K562 (cell line): ENCODE data around the gene EGFL7. TPM values are rescaled to one million over a fixed set of nuclear protein-coding genes. Genes with fewer than 3 reads are reported as not detected.

Experiments
- ARID2 ChIP-seq: fragments of 450-650 bp; IDR thresholded peaks from 2 replicates; pipeline ENCODE4 v1.6.1; 2017; ENCODE audit warnings: antibody characterized with exemption, mild to moderate bottlenecking
- BDP1 ChIP-seq: IDR thresholded peaks from 3 replicates; pipeline ENCODE4 v1.6.1; 2011; ENCODE audit not compliant: insufficient read length, insufficient read depth
- BHLHE40 ChIP-seq: IDR thresholded peaks from 2 replicates; pipeline ENCODE4 v1.6.1; 2011; ENCODE audit warnings: low read length, improper control_type of control experiment
- GATAD2A ChIP-seq: fragments of 450-650 bp; IDR thresholded peaks from 2 replicates; pipeline ENCODE4 v1.6.1; 2017
- L3MBTL2 ChIP-seq: fragments of 450-650 bp; IDR thresholded peaks from 2 replicates; pipeline ENCODE4 v1.6.1; 2016; ENCODE audit warnings: mild to moderate bottlenecking, moderate library complexity
- MIER1 ChIP-seq: fragments of 450-650 bp; IDR thresholded peaks from 2 replicates; pipeline ENCODE4 v1.6.1; 2016; ENCODE audit warnings: antibody characterized with exemption, mild to moderate bottlenecking, low read depth
- NCOA1 ChIP-seq: fragments of 450-650 bp; IDR thresholded peaks from 2 replicates; pipeline ENCODE4 v1.6.1; 2016; ENCODE audit warnings: low read depth
- NFRKB ChIP-seq: fragments of 450-650 bp; IDR thresholded peaks from 2 replicates; pipeline ENCODE4 v1.6.1; 2016; ENCODE audit warnings: low read depth
- PHF20 ChIP-seq: fragments of 450-650 bp; IDR thresholded peaks from 2 replicates; pipeline ENCODE4 v1.6.1; 2018; ENCODE audit not compliant: partially characterized antibody
- PHF21A ChIP-seq: fragments of 450-650 bp; IDR thresholded peaks from 2 replicates; pipeline ENCODE4 v1.6.1; 2017; ENCODE audit warnings: low read depth, borderline replicate concordance
- PRMT5 ChIP-seq: sonication (generic); formaldehyde crosslinking; IDR thresholded peaks from 2 replicates; pipeline ENCODE4 v1.5.0; 2020; ENCODE audit warnings: missing genetic modification reagents
- SP1 ChIP-seq: sonication (generic); formaldehyde crosslinking; IDR thresholded peaks from 2 replicates; pipeline ENCODE4 v1.8.1; 2022; ENCODE audit warnings: mild to moderate bottlenecking, missing genetic modification reagents
- STAT5A ChIP-seq: IDR thresholded peaks from 2 replicates; pipeline ENCODE4 v1.6.1; 2012; ENCODE audit warnings: low read length, inconsistent platforms, borderline replicate concordance
- TCF7L2 ChIP-seq: fragments of 150-350 bp; IDR thresholded peaks from 2 replicates; pipeline ENCODE4 v1.6.1; 2016; ENCODE audit warnings: low read depth, mild to moderate bottlenecking, low read length, moderate library complexity
- ZEB2 ChIP-seq: fragments of 450-650 bp; IDR thresholded peaks from 2 replicates; pipeline ENCODE4 v1.6.1; 2016
- ZNF354B ChIP-seq: fragments of 250-450 bp; sonication (Bioruptor Pico); IDR thresholded peaks from 2 replicates; pipeline ENCODE4 v1.4.0; 2020
- ZNF699 ChIP-seq: fragments of 250-450 bp; sonication (Bioruptor Pico); IDR thresholded peaks from 2 replicates; pipeline ENCODE4 v1.8.0; 2021; ENCODE audit warnings: mild to moderate bottlenecking, moderate library complexity; ENCODE audit not compliant: insufficient replicate concordance
- ZSCAN29 ChIP-seq: fragments of 450-650 bp; IDR thresholded peaks from 2 replicates; pipeline ENCODE4 v1.6.1; 2017
- polyA plus RNA-seq, 8 experiments: library from polyadenylated mRNA; depleted of rRNA in 4 of 8; stranded (reverse) in 5 of 8; unstranded in 3 of 8; fragments of >200 nt; fragmentation: Nextera tagmentation in 2 of 8; fragmentation: Illumina TruSeq in 1 of 8; extraction: Ambion mirVana in 2 of 8; extraction: Trizol in 1 of 8; gene quantifications; 2 replicates each; pipeline versions ENCODE4 v1.2.1 to v1.2.3, GENCODE V29; 2011 to 2014; ENCODE audit warnings: inconsistent platforms in 1 of 8, missing spikeins in 1 of 8
- total RNA-seq, 7 experiments: library from RNA; depleted of rRNA in 6 of 7; stranded (reverse); fragments of >200 nt in 6 of 7; fragmentation: Illumina TruSeq in 2 of 7; extraction: Trizol in 2 of 7; gene quantifications; 2 replicates each; pipeline versions ENCODE4 v1.2.1 to v1.2.3, GENCODE V29; 2011 to 2021; ENCODE audit warnings: low replicate concordance in 1 of 7
- TF ChIP-seq, protein P1 (sequence below): sonication (generic); formaldehyde crosslinking; IDR thresholded peaks from 2 replicates; pipeline ENCODE4 v1.9.0; 2022; ENCODE audit warnings: mild to moderate bottlenecking, missing genetic modification reagents
- TF ChIP-seq, protein P2 (sequence below), 2 experiments: fragments of 450-650 bp; formaldehyde crosslinking in 1 of 2; IDR thresholded peaks; 2 replicates each; pipeline versions ENCODE4 v1.4.0 to v1.6.1; 2014 to 2020; ENCODE audit warnings: mild to moderate bottlenecking in 2 of 2, borderline replicate concordance in 1 of 2, low read depth in 1 of 2
- TF ChIP-seq, protein P3 (sequence below), 2 experiments: fragments of 450-650 bp; conservative IDR thresholded peaks; 2 replicates each; pipeline ENCODE4 v1.6.1; 2017; ENCODE audit warnings: mild to moderate bottlenecking in 2 of 2, moderate library complexity in 2 of 2

EGFL7 gene
- total and polyA plus RNA-seq, 9 of the 15 experiments (the other 6 are each of a cell fraction or from before 2014, with no cell fraction given): 1.5 to 286 (median 55.5) TPM

DNA sequence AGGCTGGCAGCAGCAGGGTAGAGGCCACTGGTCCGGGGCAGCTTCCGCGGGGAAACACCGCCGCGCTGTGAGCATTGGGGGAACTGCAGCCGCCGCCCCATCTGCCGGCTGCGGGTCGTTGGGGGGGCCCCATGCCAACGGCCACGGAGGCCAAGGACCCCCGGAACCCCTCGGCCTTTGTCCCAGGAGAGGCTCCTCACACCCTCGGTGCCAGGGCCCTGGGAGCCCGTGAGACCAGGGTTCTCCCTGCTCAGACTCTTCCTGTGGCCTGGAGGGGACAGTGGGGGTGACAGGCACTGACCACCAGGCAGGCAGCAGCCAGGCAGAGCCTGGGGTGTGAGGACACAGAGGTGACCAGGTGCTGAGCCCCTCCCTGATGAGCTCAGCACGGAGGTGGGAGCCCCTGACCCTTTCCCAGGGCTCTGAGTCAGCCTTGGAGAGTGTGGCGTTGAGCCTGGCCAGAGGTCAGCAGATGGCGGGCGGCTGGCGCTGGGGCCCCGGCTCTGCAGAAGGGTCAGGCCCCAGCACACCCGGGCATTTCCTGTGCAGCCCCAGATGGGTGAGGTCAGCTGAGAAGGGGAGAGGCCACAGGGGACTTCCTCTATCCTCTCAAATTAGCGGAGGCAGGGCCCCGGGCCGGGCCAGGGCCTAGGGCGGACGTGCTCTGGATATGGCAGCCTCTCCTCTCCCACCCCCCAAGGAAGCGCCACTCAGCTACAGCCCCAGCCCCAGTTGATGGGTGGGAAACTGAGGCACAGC, 17.9 kb upstream of the EGFL7 start (continued):
- TF ChIP-seq BHLHE40 (no peak), NCOA1 (no peak), MIER1 (no peak), L3MBTL2 (peak; percentile 63), ZNF354B (CRISPR knock-in tag) (no peak), PHF20 (peak; percentile 11), TCF7L2 (no peak), SP1 (CRISPR knock-in tag) (peak; percentile 72), PRMT5 (CRISPR knock-in tag) (no peak), ZEB2 (0 out of 2 replicates have a peak, but pooled peaks have one; percentile 23), ARID2 (peak; percentile 20; the same call in 1 of the 2 replicates), BDP1 (no peak), ZSCAN29 (no peak), GATAD2A (peak; percentile 15; the same call in 1 of the 2 replicates), STAT5A (no peak), PHF21A (no peak), NFRKB (0 out of 2 replicates have a peak, but pooled peaks have one; percentile 12), ZNF699 (no peak)
- TF ChIP-seq, protein P1, sequence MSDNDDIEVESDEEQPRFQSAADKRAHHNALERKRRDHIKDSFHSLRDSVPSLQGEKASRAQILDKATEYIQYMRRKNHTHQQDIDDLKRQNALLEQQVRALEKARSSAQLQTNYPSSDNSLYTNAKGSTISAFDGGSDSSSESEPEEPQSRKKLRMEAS (CRISPR knock-in tag): peak; percentile 48; the same call in 1 of the 2 replicates
- TF ChIP-seq, protein P2, sequence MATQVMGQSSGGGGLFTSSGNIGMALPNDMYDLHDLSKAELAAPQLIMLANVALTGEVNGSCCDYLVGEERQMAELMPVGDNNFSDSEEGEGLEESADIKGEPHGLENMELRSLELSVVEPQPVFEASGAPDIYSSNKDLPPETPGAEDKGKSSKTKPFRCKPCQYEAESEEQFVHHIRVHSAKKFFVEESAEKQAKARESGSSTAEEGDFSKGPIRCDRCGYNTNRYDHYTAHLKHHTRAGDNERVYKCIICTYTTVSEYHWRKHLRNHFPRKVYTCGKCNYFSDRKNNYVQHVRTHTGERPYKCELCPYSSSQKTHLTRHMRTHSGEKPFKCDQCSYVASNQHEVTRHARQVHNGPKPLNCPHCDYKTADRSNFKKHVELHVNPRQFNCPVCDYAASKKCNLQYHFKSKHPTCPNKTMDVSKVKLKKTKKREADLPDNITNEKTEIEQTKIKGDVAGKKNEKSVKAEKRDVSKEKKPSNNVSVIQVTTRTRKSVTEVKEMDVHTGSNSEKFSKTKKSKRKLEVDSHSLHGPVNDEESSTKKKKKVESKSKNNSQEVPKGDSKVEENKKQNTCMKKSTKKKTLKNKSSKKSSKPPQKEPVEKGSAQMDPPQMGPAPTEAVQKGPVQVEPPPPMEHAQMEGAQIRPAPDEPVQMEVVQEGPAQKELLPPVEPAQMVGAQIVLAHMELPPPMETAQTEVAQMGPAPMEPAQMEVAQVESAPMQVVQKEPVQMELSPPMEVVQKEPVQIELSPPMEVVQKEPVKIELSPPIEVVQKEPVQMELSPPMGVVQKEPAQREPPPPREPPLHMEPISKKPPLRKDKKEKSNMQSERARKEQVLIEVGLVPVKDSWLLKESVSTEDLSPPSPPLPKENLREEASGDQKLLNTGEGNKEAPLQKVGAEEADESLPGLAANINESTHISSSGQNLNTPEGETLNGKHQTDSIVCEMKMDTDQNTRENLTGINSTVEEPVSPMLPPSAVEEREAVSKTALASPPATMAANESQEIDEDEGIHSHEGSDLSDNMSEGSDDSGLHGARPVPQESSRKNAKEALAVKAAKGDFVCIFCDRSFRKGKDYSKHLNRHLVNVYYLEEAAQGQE (IDR thresholded peaks at IDR 0.05; ENCODE audit: borderline replicate concordance): peak; percentile 63
- TF ChIP-seq, protein P2 (CRISPR knock-in tag; IDR thresholded peaks at IDR 0.05; ENCODE audit: low read depth): no peak
- TF ChIP-seq, protein P3, sequence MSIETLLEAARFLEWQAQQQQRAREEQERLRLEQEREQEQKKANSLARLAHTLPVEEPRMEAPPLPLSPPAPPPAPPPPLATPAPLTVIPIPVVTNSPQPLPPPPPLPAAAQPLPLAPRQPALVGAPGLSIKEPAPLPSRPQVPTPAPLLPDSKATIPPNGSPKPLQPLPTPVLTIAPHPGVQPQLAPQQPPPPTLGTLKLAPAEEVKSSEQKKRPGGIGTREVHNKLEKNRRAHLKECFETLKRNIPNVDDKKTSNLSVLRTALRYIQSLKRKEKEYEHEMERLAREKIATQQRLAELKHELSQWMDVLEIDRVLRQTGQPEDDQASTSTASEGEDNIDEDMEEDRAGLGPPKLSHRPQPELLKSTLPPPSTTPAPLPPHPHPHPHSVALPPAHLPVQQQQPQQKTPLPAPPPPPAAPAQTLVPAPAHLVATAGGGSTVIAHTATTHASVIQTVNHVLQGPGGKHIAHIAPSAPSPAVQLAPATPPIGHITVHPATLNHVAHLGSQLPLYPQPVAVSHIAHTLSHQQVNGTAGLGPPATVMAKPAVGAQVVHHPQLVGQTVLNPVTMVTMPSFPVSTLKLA (conservative IDR thresholded peaks at IDR 0.05): peak in 1 of 2 experiments; percentile 54; a peak in 2 of 4 replicates
